ENCODE results near the gene MICALL1.

GRCh38 chr22:37870273-37870672 is 35.8 kb upstream of the MICALL1 start:
- TF ChIP-seq CTCF (IDR thresholded peaks at IDR 0.05) (no peak), ZFX (IDR thresholded peaks at IDR 0.05; ENCODE audit: borderline replicate concordance) (no peak)
